ENCODE results near the gene SATB1.
A peak's percentile ranks its signal among the peaks of the same experiment; 100 is the strongest.

SATB1 gene

GRCh38 chr3:18423401-18424212 lies 1.5 kb downstream of the SATB1 start (continued):
- TF ChIP-seq ZBTB7A (tag by site-specific recombination; IDR thresholded peaks at IDR 0.05; ENCODE audit: low read depth): no peak
- no peak for TF ChIP-seq ZFP3 (tag by site-specific recombination; IDR thresholded peaks at IDR 0.05; ENCODE audit: low read depth)
- TF ChIP-seq ZNF623 (tag by site-specific recombination; IDR thresholded peaks at IDR 0.05): no peak
- no peak for TF ChIP-seq ZNF521 (tag by site-specific recombination; IDR thresholded peaks at IDR 0.05)
- TF ChIP-seq ZNF366 (tag by site-specific recombination; conservative IDR thresholded peaks at IDR 0.05): peak; percentile 60
- no peak for TF ChIP-seq RBAK (tag by site-specific recombination; IDR thresholded peaks at IDR 0.05)
- TF ChIP-seq ZNF777 (tag by site-specific recombination; IDR thresholded peaks at IDR 0.05; ENCODE audit: borderline replicate concordance): no peak
- no peak for TF ChIP-seq ZNF658 (tag by site-specific recombination; IDR thresholded peaks at IDR 0.05)
- no peak for TF ChIP-seq IKZF3 (tag by site-specific recombination; IDR thresholded peaks at IDR 0.05)
- no peak for TF ChIP-seq ZNF629 (tag by site-specific recombination; IDR thresholded peaks at IDR 0.05)
- TF ChIP-seq ZNF121 (tag by site-specific recombination; IDR thresholded peaks at IDR 0.05): no peak
- no peak for TF ChIP-seq ZNF473 (tag by site-specific recombination; IDR thresholded peaks at IDR 0.05)
- no peak for TF ChIP-seq ZSCAN5A (tag by site-specific recombination; IDR thresholded peaks at IDR 0.05)
- no peak for TF ChIP-seq KLF17 (tag by site-specific recombination; IDR thresholded peaks at IDR 0.05)
- no peak for TF ChIP-seq ZNF114 (tag by site-specific recombination; IDR thresholded peaks at IDR 0.05)
- no peak for TF ChIP-seq BCL6B (tag by site-specific recombination; IDR thresholded peaks at IDR 0.05)
- TF ChIP-seq ZNF148 (tag by site-specific recombination; IDR thresholded peaks at IDR 0.05; ENCODE audit: borderline replicate concordance): no peak
- TF ChIP-seq ZXDB (tag by site-specific recombination; IDR thresholded peaks at IDR 0.05): peak; percentile 38; the same call in 1 of the 2 replicates
- no peak for TF ChIP-seq ZNF701 (tag by site-specific recombination; IDR thresholded peaks at IDR 0.05)
- no peak for TF ChIP-seq ZNF501 (tag by site-specific recombination; IDR thresholded peaks at IDR 0.05)
- TF ChIP-seq SALL2 (tag by site-specific recombination; IDR thresholded peaks at IDR 0.05; ENCODE audit: borderline replicate concordance): no peak
- no peak for TF ChIP-seq BCL11A (tag by site-specific recombination; IDR thresholded peaks at IDR 0.05; ENCODE audit: low read depth)
- TF ChIP-seq GLIS1 (tag by site-specific recombination; IDR thresholded peaks at IDR 0.05): no peak
- no peak for TF ChIP-seq ZNF433 (tag by site-specific recombination; IDR thresholded peaks at IDR 0.05; ENCODE audit: low read depth)
- TF ChIP-seq ZNF155 (tag by site-specific recombination; IDR thresholded peaks at IDR 0.05): no peak
- no peak for TF ChIP-seq ZNF19 (tag by site-specific recombination; IDR thresholded peaks at IDR 0.05; ENCODE audit: low read depth)
- no peak for TF ChIP-seq ZNF707 (tag by site-specific recombination; IDR thresholded peaks at IDR 0.05)
- no peak for TF ChIP-seq ZNF354C (tag by site-specific recombination; IDR thresholded peaks at IDR 0.05; ENCODE audit: borderline replicate concordance, low read depth)
- no peak for TF ChIP-seq ZNF140 (tag by site-specific recombination; IDR thresholded peaks at IDR 0.05)
- peak; percentile 94 for TF ChIP-seq PRDM6 (tag by site-specific recombination; IDR thresholded peaks at IDR 0.05)
- no peak for TF ChIP-seq ZNF175 (tag by site-specific recombination; IDR thresholded peaks at IDR 0.05)
- TF ChIP-seq ZNF138 (tag by site-specific recombination; IDR thresholded peaks at IDR 0.05; ENCODE audit: borderline replicate concordance): no peak
- TF ChIP-seq ZNF747 (tag by site-specific recombination; IDR thresholded peaks at IDR 0.05): no peak
